H9 (cell line): ENCODE measurements around the gene LBH. TPM values are rescaled to one million over a fixed set of nuclear protein-coding genes. Genes with fewer than 3 reads are reported as not detected.

ENCODE experiments used
- DNase-seq: peaks from one replicate; pipeline ENCODE4 v3.0.0-alpha.2; 2017
- H2AFZ ChIP-seq: one replicate; pipeline ENCODE4 v1.6.1; 2013; ENCODE audit warnings: mild to moderate bottlenecking, low read length, control low read depth, moderate library complexity
- H2AK5ac ChIP-seq: 2 replicates; pipeline ENCODE4 v1.6.1; 2013; ENCODE audit warnings: low read length, control low read depth, mixed read lengths; ENCODE audit not compliant: insufficient read length
- H2BK120ac ChIP-seq: one replicate; pipeline ENCODE4 v1.6.1; 2013; ENCODE audit warnings: low read depth, mild to moderate bottlenecking, low read length, control low read depth, inconsistent platforms; ENCODE audit not compliant: poor library complexity, severe bottlenecking
- H2BK12ac ChIP-seq: 2 replicates; pipeline ENCODE4 v1.6.1; 2013; ENCODE audit warnings: low read length, control low read depth, mixed read lengths, low read depth; ENCODE audit not compliant: insufficient read length
- H2BK15ac ChIP-seq: 2 replicates; pipeline ENCODE4 v1.6.1; 2013; ENCODE audit warnings: low read depth, low read length, control low read depth
- H2BK20ac ChIP-seq: one replicate; pipeline ENCODE4 v1.6.1; 2013; ENCODE audit warnings: low read depth, mild to moderate bottlenecking, low read length, control low read depth, inconsistent platforms; ENCODE audit not compliant: poor library complexity, severe bottlenecking
- H2BK5ac ChIP-seq: 2 replicates; pipeline ENCODE4 v1.6.1; 2013; ENCODE audit warnings: low read length, control low read depth, mixed read lengths; ENCODE audit not compliant: insufficient read length
- H3K14ac ChIP-seq: 2 replicates; pipeline ENCODE4 v1.6.1; 2013; ENCODE audit warnings: low read length, control low read depth; ENCODE audit not compliant: insufficient read depth
- H3K18ac ChIP-seq: 2 replicates; pipeline ENCODE4 v1.6.1; 2013; ENCODE audit warnings: low read depth, mild to moderate bottlenecking, mixed read lengths, low read length, control low read depth; ENCODE audit not compliant: insufficient read length
- H3K23ac ChIP-seq: 2 replicates; pipeline ENCODE4 v1.6.1; 2013; ENCODE audit warnings: low read length, control low read depth, mixed read lengths, low read depth; ENCODE audit not compliant: insufficient read length
- H3K23me2 ChIP-seq: 2 replicates; pipeline ENCODE4 v1.6.1; 2013; ENCODE audit warnings: low read depth, mild to moderate bottlenecking, mixed read lengths, low read length, control low read depth; ENCODE audit not compliant: insufficient read length, poor library complexity, severe bottlenecking
- H3K27ac ChIP-seq: 2 replicates; pipeline ENCODE4 v1.5.1; 2013; ENCODE audit warnings: low read length, control low read depth, mixed read lengths, low read depth; ENCODE audit not compliant: insufficient read length
- H3K27me3 ChIP-seq: 2 replicates; pipeline ENCODE4 v1.6.1; 2013; ENCODE audit warnings: low read length, control low read depth, inconsistent platforms; ENCODE audit not compliant: insufficient read depth
- H3K4ac ChIP-seq: 2 replicates; pipeline ENCODE4 v1.6.1; 2013; ENCODE audit warnings: low read depth, mild to moderate bottlenecking, control low read depth, inconsistent platforms, low read length, moderate library complexity
- H3K4me1 ChIP-seq: 2 replicates; pipeline ENCODE4 v1.6.1; 2013; ENCODE audit warnings: low read length, control low read depth, inconsistent platforms; ENCODE audit not compliant: insufficient read depth
- H3K4me2 ChIP-seq: 2 replicates; pipeline ENCODE4 v1.6.1; 2013; ENCODE audit warnings: low read length, control low read depth, mixed read lengths; ENCODE audit not compliant: insufficient read length, insufficient read depth
- H3K56ac ChIP-seq: 2 replicates; pipeline ENCODE4 v1.6.1; 2013; ENCODE audit warnings: low read depth, mild to moderate bottlenecking, mixed read lengths, low read length, control low read depth; ENCODE audit not compliant: insufficient read length
- H3K79me1 ChIP-seq: 2 replicates; pipeline ENCODE4 v1.6.1; 2013; ENCODE audit warnings: low read depth, mild to moderate bottlenecking, moderate library complexity, low read length, control low read depth, inconsistent platforms; ENCODE audit not compliant: insufficient read depth, poor library complexity, severe bottlenecking
- H3K79me2 ChIP-seq: 2 replicates; pipeline ENCODE4 v1.6.1; 2013; ENCODE audit warnings: low read length, control low read depth, inconsistent platforms; ENCODE audit not compliant: insufficient read depth
- H3K9ac ChIP-seq: 2 replicates; pipeline ENCODE4 v1.6.1; 2013; ENCODE audit warnings: low read length, control low read depth, mixed read lengths; ENCODE audit not compliant: insufficient read length; ENCODE audit errors: extremely low read depth
- H3K9me3 ChIP-seq: one replicate; pipeline ENCODE4 v1.6.1; 2013; ENCODE audit warnings: low read depth, low read length, inconsistent platforms; ENCODE audit not compliant: control insufficient read depth
- H3T11ph ChIP-seq: one replicate; pipeline ENCODE4 v1.6.1; 2013; ENCODE audit warnings: mild to moderate bottlenecking, low read length, control low read depth, inconsistent platforms
- H4K20me1 ChIP-seq: one replicate; pipeline ENCODE4 v1.6.1; 2013; ENCODE audit not compliant: control insufficient read depth, insufficient read length, insufficient read depth
- H4K5ac ChIP-seq: 2 replicates; pipeline ENCODE4 v1.6.1; 2013; ENCODE audit warnings: low read depth, mild to moderate bottlenecking, mixed read lengths, low read length, control low read depth; ENCODE audit not compliant: insufficient read length
- H4K8ac ChIP-seq: replicated peaks from 2 replicates; pipeline ENCODE4 v1.6.1; 2013; ENCODE audit warnings: low read length, control low read depth, mixed read lengths, low read depth; ENCODE audit not compliant: insufficient read length
- H4K91ac ChIP-seq: 2 replicates; pipeline ENCODE4 v1.6.1; 2013; ENCODE audit warnings: low read depth, mild to moderate bottlenecking, moderate library complexity, mixed read lengths, low read length, control low read depth; ENCODE audit not compliant: insufficient read length
- H3K27ac Mint-ChIP-seq, 3 experiments: 2 replicates in 2 of 3; 3 replicates in 1 of 3; pipeline ENCODE4 v1.8.0; 2020 to 2021; ENCODE audit warnings: mixed read lengths in 3 of 3, mild to moderate bottlenecking in 1 of 3, moderate library complexity in 1 of 3
- H3K27me3 Mint-ChIP-seq: 2 replicates; pipeline ENCODE4 v1.8.0; 2021; ENCODE audit warnings: low read depth, mild to moderate bottlenecking, moderate library complexity, mixed read lengths
- H3K36me3 Mint-ChIP-seq, 3 experiments: 2 replicates in 2 of 3; 3 replicates in 1 of 3; pipeline ENCODE4 v1.8.0; 2020 to 2021; ENCODE audit warnings: low read depth in 3 of 3, mixed read lengths in 3 of 3; ENCODE audit not compliant: insufficient read depth in 1 of 3
- H3K4me1 Mint-ChIP-seq, 2 experiments: 2 replicates each; pipeline ENCODE4 v1.8.0; 2020; ENCODE audit warnings: mixed read lengths in 2 of 2
- H3K4me3 Mint-ChIP-seq, 2 experiments: 2 replicates in 1 of 2; 3 replicates in 1 of 2; pipeline ENCODE4 v1.8.0; 2020 to 2021; ENCODE audit warnings: mild to moderate bottlenecking in 2 of 2, mixed read lengths in 2 of 2, moderate library complexity in 1 of 2
- H3K9me3 Mint-ChIP-seq, 2 experiments: 2 replicates in 1 of 2; 3 replicates in 1 of 2; pipeline ENCODE4 v1.8.0; 2020; ENCODE audit warnings: mild to moderate bottlenecking in 2 of 2, mixed read lengths in 2 of 2, moderate library complexity in 1 of 2
- WGBS: extraction: QIAGEN DNeasy Blood & Tissue Kit; methylation state at CpG from one replicate; pipeline ENCODE4 v1.1.7; 2013; ENCODE audit warnings: missing lambda C conversion rate, low lambda C conversion rate, mixed read lengths; ENCODE audit not compliant: insufficient read length; ENCODE audit errors: extremely low coverage; 5-methylcytosine and 5-hydroxymethylcytosine counted together
- total RNA-seq: library from RNA; stranded (reverse); gene quantifications from 2 replicates; pipeline ENCODE4 v1.2.1, GENCODE V29; 2021
- TF ChIP-seq, protein P1 (sequence below): fragments of 200-600 bp; sonication (generic); conservative IDR thresholded peaks from 3 replicates; pipeline ENCODE4 v1.8.0; 2021; ENCODE audit warnings: antibody characterized with exemption, mild to moderate bottlenecking

Gene LBH
- total RNA-seq, 1 experiment from 2014 or later: 53.0 TPM

DNA sequence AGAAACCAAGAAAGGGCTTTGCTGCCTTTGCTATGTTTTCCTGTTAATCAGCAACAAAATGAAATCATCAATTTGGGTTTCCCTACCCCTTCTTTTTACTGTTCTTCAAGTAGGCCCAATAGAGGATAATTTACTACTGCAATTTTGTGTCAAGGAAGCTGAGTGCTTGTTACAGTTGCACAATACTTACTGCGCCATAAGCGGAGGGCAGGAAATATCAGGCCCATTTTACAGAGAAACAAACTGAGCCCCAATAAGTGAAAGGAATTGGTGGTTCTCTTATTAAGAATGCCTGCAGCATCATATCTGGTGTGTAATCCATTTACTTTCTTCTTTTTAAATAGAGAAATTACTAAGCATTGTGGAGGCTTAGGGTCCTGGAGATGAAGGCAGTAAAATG is 9.3 kb upstream of the LBH start:
- TF ChIP-seq, protein P1, sequence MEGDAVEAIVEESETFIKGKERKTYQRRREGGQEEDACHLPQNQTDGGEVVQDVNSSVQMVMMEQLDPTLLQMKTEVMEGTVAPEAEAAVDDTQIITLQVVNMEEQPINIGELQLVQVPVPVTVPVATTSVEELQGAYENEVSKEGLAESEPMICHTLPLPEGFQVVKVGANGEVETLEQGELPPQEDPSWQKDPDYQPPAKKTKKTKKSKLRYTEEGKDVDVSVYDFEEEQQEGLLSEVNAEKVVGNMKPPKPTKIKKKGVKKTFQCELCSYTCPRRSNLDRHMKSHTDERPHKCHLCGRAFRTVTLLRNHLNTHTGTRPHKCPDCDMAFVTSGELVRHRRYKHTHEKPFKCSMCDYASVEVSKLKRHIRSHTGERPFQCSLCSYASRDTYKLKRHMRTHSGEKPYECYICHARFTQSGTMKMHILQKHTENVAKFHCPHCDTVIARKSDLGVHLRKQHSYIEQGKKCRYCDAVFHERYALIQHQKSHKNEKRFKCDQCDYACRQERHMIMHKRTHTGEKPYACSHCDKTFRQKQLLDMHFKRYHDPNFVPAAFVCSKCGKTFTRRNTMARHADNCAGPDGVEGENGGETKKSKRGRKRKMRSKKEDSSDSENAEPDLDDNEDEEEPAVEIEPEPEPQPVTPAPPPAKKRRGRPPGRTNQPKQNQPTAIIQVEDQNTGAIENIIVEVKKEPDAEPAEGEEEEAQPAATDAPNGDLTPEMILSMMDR: no peak
- H3K27ac Mint-ChIP-seq: no peak overlapping the region
- H3K27me3 Mint-ChIP-seq: peaks cover 24% of the 10 kb centered on the region
- no peak overlapping the region for H2BK20ac ChIP-seq
- peaks cover 28 to 31% of the 10 kb centered on the region in 2 experiments for H3K4me1 Mint-ChIP-seq
- H3K9me3 ChIP-seq: no peaks in the 10 kb centered on the region
- H3K4ac ChIP-seq: no peak overlapping the region
- no peak overlapping the region for H3K4me3 Mint-ChIP-seq
- no peaks in the 10 kb centered on the region for H3K9me3 Mint-ChIP-seq
- H2AFZ ChIP-seq: no peak overlapping the region
- H2BK12ac ChIP-seq: no peak overlapping the region
- H3K14ac ChIP-seq: no peak overlapping the region
- no peaks in the 10 kb centered on the region for H3K4me1 ChIP-seq
- no peak overlapping the region for H3K27ac ChIP-seq
- no peak overlapping the region for H3K4me2 ChIP-seq
- no peak overlapping the region for H3T11ph ChIP-seq
- H3K9ac ChIP-seq: no peak overlapping the region
- no peaks in the 10 kb centered on the region for H3K27me3 ChIP-seq
- H2BK5ac ChIP-seq: no peak overlapping the region
- no peaks in the 10 kb centered on the region for H3K23me2 ChIP-seq
- DNase-seq: no peak
- H4K5ac ChIP-seq: no peak overlapping the region
- H2AK5ac ChIP-seq: no peak overlapping the region
- H2BK15ac ChIP-seq: no peak overlapping the region
- H3K79me1 ChIP-seq: no peaks in the 10 kb centered on the region
- H3K79me2 ChIP-seq: no peaks in the 10 kb centered on the region
- H2BK120ac ChIP-seq: no peak overlapping the region
- H4K8ac ChIP-seq: no peak overlapping the region
- no peaks in the 10 kb centered on the region for H4K20me1 ChIP-seq
- H4K91ac ChIP-seq: no peak overlapping the region
- H3K56ac ChIP-seq: no peak overlapping the region
- no peak overlapping the region for H3K23ac ChIP-seq
- no peak overlapping the region for H3K18ac ChIP-seq
- WGBS: no CpG with 5 or more reads among the region's 2 CpGs
- no peaks in the 10 kb centered on the region for H3K36me3 Mint-ChIP-seq
